WTC11 (cell line): ENCODE measurements around the gene MIDN. TPM values are rescaled to one million over a fixed set of nuclear protein-coding genes. Genes with fewer than 3 reads are reported as not detected.

Source experiments
- ATAC-seq: fragments of 200-7000 bp; cut with Tn5 transposase; 2 replicates; pipeline ENCODE4 v1.10.0; 2021; ENCODE audit warnings: mild to moderate bottlenecking, moderate library complexity
- CTCF ChIA-PET: fragments of 300-600 bp; sonication (Branson Sonifier 250); formaldehyde crosslinking; loops from one replicate; lab custom pipeline; 2021; ENCODE audit warnings: antibody characterized with exemption; lab: Charles Lee
- POLR2A ChIA-PET: fragments of 350-600 bp; sonication (Branson Sonifier 250); formaldehyde crosslinking; loops from one replicate; lab custom pipeline; 2021; ENCODE audit warnings: antibody characterized with exemption; lab: Charles Lee
- DNase-seq: peaks from one replicate; pipeline ENCODE4 v3.0.0; 2021; ENCODE audit warnings: low spot score
- H3K27ac Mint-ChIP-seq: 2 replicates; pipeline ENCODE4 v1.8.0; 2021; ENCODE audit warnings: mixed read lengths
- H3K27me3 Mint-ChIP-seq: 2 replicates; pipeline ENCODE4 v1.8.0; 2021; ENCODE audit warnings: low read depth, mild to moderate bottlenecking, moderate library complexity, mixed read lengths
- H3K36me3 Mint-ChIP-seq: 2 replicates; pipeline ENCODE4 v1.8.0; 2021; ENCODE audit warnings: mixed read lengths
- H3K4me1 Mint-ChIP-seq: 2 replicates; pipeline ENCODE4 v1.8.0; 2022; ENCODE audit warnings: mixed read lengths
- H3K4me3 Mint-ChIP-seq: 2 replicates; pipeline ENCODE4 v1.8.0; 2021; ENCODE audit warnings: mild to moderate bottlenecking, moderate library complexity, mixed read lengths
- H3K9me3 Mint-ChIP-seq: 2 replicates; pipeline ENCODE4 v1.8.0; 2021; ENCODE audit warnings: mixed read lengths
- ARID4B ChIP-seq: sonication (generic); formaldehyde crosslinking; IDR thresholded peaks from 2 replicates; pipeline ENCODE4 v1.8.0; 2023; ENCODE audit warnings: missing genetic modification reagents, mild to moderate bottlenecking, borderline replicate concordance
- ESRRA ChIP-seq: sonication (generic); formaldehyde crosslinking; IDR thresholded peaks from 2 replicates; pipeline ENCODE4 v1.8.1; 2022; ENCODE audit warnings: mild to moderate bottlenecking, missing genetic modification reagents, borderline replicate concordance
- FOXJ3 ChIP-seq: sonication (generic); formaldehyde crosslinking; IDR thresholded peaks from 2 replicates; pipeline ENCODE4 v1.9.0; 2021; ENCODE audit warnings: missing genetic modification reagents, mild to moderate bottlenecking, borderline replicate concordance
- FOXP1 ChIP-seq: sonication (generic); formaldehyde crosslinking; IDR thresholded peaks from 2 replicates; pipeline ENCODE4 v1.8.0; 2022; ENCODE audit warnings: missing genetic modification reagents, mild to moderate bottlenecking, moderate library complexity, borderline replicate concordance
- FOXP4 ChIP-seq: sonication (generic); formaldehyde crosslinking; IDR thresholded peaks from 2 replicates; pipeline ENCODE4 v1.8.0; 2022; ENCODE audit warnings: mild to moderate bottlenecking, missing genetic modification reagents
- GRHL2 ChIP-seq: fragments of 250-450 bp; sonication (Bioruptor Pico); IDR thresholded peaks from 2 replicates; pipeline ENCODE4 v1.8.0; 2022; ENCODE audit warnings: mild to moderate bottlenecking, moderate library complexity; ENCODE audit not compliant: insufficient replicate concordance, severe bottlenecking
- KAT7 ChIP-seq: sonication (generic); formaldehyde crosslinking; IDR thresholded peaks from 2 replicates; pipeline ENCODE4 v1.8.1; 2023; ENCODE audit warnings: missing genetic modification reagents, mild to moderate bottlenecking, borderline replicate concordance
- NFE2L1 ChIP-seq: sonication (generic); formaldehyde crosslinking; IDR thresholded peaks from 2 replicates; pipeline ENCODE4 v1.8.1; 2023; ENCODE audit warnings: missing genetic modification reagents
- NFYB ChIP-seq: sonication (generic); formaldehyde crosslinking; conservative IDR thresholded peaks from 2 replicates; pipeline ENCODE4 v1.8.0; 2022; ENCODE audit warnings: low read depth, missing genetic modification reagents
- NR1H2 ChIP-seq: sonication (generic); formaldehyde crosslinking; IDR thresholded peaks from 2 replicates; pipeline ENCODE4 v1.9.0; 2021; ENCODE audit warnings: mild to moderate bottlenecking, moderate library complexity, missing genetic modification reagents
- SOX15 ChIP-seq: fragments of 250-450 bp; sonication (Bioruptor Pico); IDR thresholded peaks from 2 replicates; pipeline ENCODE4 v1.9.0; 2021; ENCODE audit warnings: mild to moderate bottlenecking
- SP1 ChIP-seq: sonication (generic); formaldehyde crosslinking; conservative IDR thresholded peaks from 2 replicates; pipeline ENCODE4 v1.8.1; 2022; ENCODE audit warnings: missing genetic modification reagents
- STAT6 ChIP-seq: sonication (generic); formaldehyde crosslinking; conservative IDR thresholded peaks from 2 replicates; pipeline ENCODE4 v1.8.1; 2023; ENCODE audit warnings: mild to moderate bottlenecking, low read depth, missing genetic modification reagents, moderate library complexity
- TEAD4 ChIP-seq: sonication (generic); formaldehyde crosslinking; IDR thresholded peaks from 2 replicates; pipeline ENCODE4 v1.8.0; 2022; ENCODE audit warnings: mild to moderate bottlenecking, missing genetic modification reagents
- USF1 ChIP-seq: sonication (generic); formaldehyde crosslinking; IDR thresholded peaks from 2 replicates; pipeline ENCODE4 v1.8.0; 2022; ENCODE audit warnings: mild to moderate bottlenecking, missing genetic modification reagents
- ZBTB21 ChIP-seq: sonication (generic); formaldehyde crosslinking; IDR thresholded peaks from 2 replicates; pipeline ENCODE4 v1.8.1; 2023; ENCODE audit warnings: mild to moderate bottlenecking, missing genetic modification reagents, borderline replicate concordance
- ZNF138 ChIP-seq: sonication (generic); formaldehyde crosslinking; conservative IDR thresholded peaks from 2 replicates; pipeline ENCODE4 v1.8.1; 2022; ENCODE audit warnings: mild to moderate bottlenecking, moderate library complexity, missing genetic modification reagents
- ZNF423 ChIP-seq: fragments of 250-450 bp; sonication (Bioruptor Pico); IDR thresholded peaks from 2 replicates; pipeline ENCODE4 v2.1.2; 2022; ENCODE audit warnings: mild to moderate bottlenecking, moderate library complexity
- ZSCAN18 ChIP-seq: fragments of 250-450 bp; sonication (Bioruptor Pico); IDR thresholded peaks from 2 replicates; pipeline ENCODE4 v2.1.2; 2022; ENCODE audit warnings: mild to moderate bottlenecking, moderate library complexity
- total RNA-seq: library from RNA; stranded (reverse); gene quantifications from 3 replicates; pipeline ENCODE4 v1.2.3, GENCODE V29; 2021

Gene MIDN
- total RNA-seq, 1 experiment from 2014 or later: 189 TPM

GRCh38 chr19:1205114-1206099 lies 43.0 kb upstream of the MIDN start, which contains the start of gene STK11 (continued):
- peak; percentile 87; the same call in 1 of the 2 replicates for TF ChIP-seq FOXP4 (CRISPR knock-in tag)
- no peak for TF ChIP-seq SOX15 (CRISPR knock-in tag)
- peak; percentile 96 for TF ChIP-seq NFYB
- no peak for TF ChIP-seq ZSCAN18 (CRISPR knock-in tag)
- no peak for TF ChIP-seq GRHL2 (CRISPR knock-in tag)
- peak; percentile 73; the same call in 1 of the 2 replicates for TF ChIP-seq FOXP1 (CRISPR knock-in tag)

- ChIA-PET CTCF (no interaction called here), POLR2A (no interaction called here)
- Mint-ChIP-seq H3K27ac (peak overlapping the region; percentile 94), H3K36me3 (peaks cover 10% of the 10 kb centered on the region), H3K4me3 (peak overlapping the region; percentile 95), H3K9me3 (no peaks in the 10 kb centered on the region), H3K27me3 (no peaks in the 10 kb centered on the region), H3K4me1 (peaks cover 29% of the 10 kb centered on the region)
- DNase-seq (no peak), ATAC-seq (no peak)
- TF ChIP-seq USF1 (CRISPR knock-in tag): 0 out of 2 replicates have a peak, but pooled peaks have one; percentile 23
- TF ChIP-seq ZNF423 (CRISPR knock-in tag): no peak
- 0 out of 2 replicates have a peak, but pooled peaks have one; percentile 34 for TF ChIP-seq ARID4B
Measured at GRCh38 chr19:1206150-1206863, 42.1 kb upstream of the MIDN start.

DNA sequence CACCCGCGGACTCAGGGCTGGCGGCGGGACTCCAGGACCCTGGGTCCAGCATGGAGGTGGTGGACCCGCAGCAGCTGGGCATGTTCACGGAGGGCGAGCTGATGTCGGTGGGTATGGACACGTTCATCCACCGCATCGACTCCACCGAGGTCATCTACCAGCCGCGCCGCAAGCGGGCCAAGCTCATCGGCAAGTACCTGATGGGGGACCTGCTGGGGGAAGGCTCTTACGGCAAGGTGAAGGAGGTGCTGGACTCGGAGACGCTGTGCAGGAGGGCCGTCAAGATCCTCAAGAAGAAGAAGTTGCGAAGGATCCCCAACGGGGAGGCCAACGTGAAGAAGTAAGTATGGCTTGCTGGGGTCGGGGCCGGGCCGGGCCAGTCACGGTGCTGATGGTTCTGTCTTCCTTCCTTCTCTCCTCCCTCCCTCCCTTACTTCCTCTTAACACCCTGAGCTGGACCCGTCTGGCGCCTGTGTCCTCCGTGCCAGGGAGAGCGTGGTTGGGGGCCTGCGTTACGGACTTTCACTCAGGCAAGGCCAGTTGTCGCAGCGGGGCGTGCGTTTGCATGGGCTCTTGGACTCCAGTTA lies 41.4 kb upstream of the MIDN start:
- Mint-ChIP-seq H3K36me3 (peaks cover 13% of the 10 kb centered on the region), H3K9me3 (no peaks in the 10 kb centered on the region), H3K4me1 (peaks cover 34% of the 10 kb centered on the region), H3K4me3 (peak overlapping the region; percentile 95), H3K27me3 (no peaks in the 10 kb centered on the region), H3K27ac (peak overlapping the region; percentile 94)
- ChIA-PET CTCF (interaction anchor here (0.7 kb wide), 1 partner anchor 31 kb away, joined by 4 read pairs; no protein-coding TSS in a partner anchor), POLR2A (no interaction called here)
- ATAC-seq (no peak), DNase-seq (no peak)
- TF ChIP-seq KAT7 (CRISPR knock-in tag): no peak
- no peak for TF ChIP-seq FOXJ3 (CRISPR knock-in tag)
- no peak for TF ChIP-seq ZNF138 (CRISPR knock-in tag)
- TF ChIP-seq SP1 (CRISPR knock-in tag): no peak
- TF ChIP-seq STAT6: no peak
- TF ChIP-seq ESRRA (CRISPR knock-in tag): no peak
- TF ChIP-seq TEAD4 (CRISPR knock-in tag): no peak
- no peak for TF ChIP-seq NFE2L1 (CRISPR knock-in tag)
- no peak for TF ChIP-seq ZBTB21
- TF ChIP-seq NR1H2 (CRISPR knock-in tag): no peak
